ENCODE results near the gene EIF4G1.

Gene EIF4G1

GRCh38 chr3:184378651-184379357 lies 64.4 kb downstream of the EIF4G1 start:
- Histone ChIP-seq H3K27me3 (ENCODE audit: insufficient read depth, low read depth, severe bottlenecking) (no peaks in the 10 kb centered on the region), H3K27ac (peak overlapping the region; percentile 69), H3K36me3 (peaks cover 18% of the 10 kb centered on the region), H3K9me3 (ENCODE audit: severe bottlenecking) (no peaks in the 10 kb centered on the region), H3K4me3 (ENCODE audit: low read depth, low read length) (peak overlapping the region; percentile 25; the same call in 1 of the 2 replicates)
- TF ChIP-seq CTCF (IDR thresholded peaks at IDR 0.05; ENCODE audit: low read depth, low read length) = no peak
- DNase-seq = peak; percentile 32

- no peak for TF ChIP-seq CTCF (IDR thresholded peaks at IDR 0.05; ENCODE audit: low read depth, low read length)
- no peaks in the 10 kb centered on the region for H3K9me3 ChIP-seq (ENCODE audit: severe bottlenecking)
- peak within 1 kb of the TSS; percentile 81 for H3K27ac ChIP-seq
- peak within 1 kb of the TSS; percentile 48 for H3K4me3 ChIP-seq (ENCODE audit: low read depth, low read length)
- peaks cover 21% of the 10 kb centered on the region for H3K36me3 ChIP-seq
- no peaks in the 10 kb centered on the region for H3K27me3 ChIP-seq (ENCODE audit: insufficient read depth, low read depth, severe bottlenecking)
- DNase-seq = peak; percentile 36
Observed at GRCh38 chr3:184379358-184380184, 65.2 kb downstream of the EIF4G1 start, which contains the start of gene CHRD. Gene CHRD, plus strand, starts transcription at chr3:184380054. Its CDS starts 265 bp downstream, at chr3:184380319.

GRCh38 chr3:184380185-184380626 lies 65.8 kb downstream of the EIF4G1 start:
- Histone ChIP-seq H3K27me3 (ENCODE audit: insufficient read depth, low read depth, severe bottlenecking) (no peaks in the 10 kb centered on the region), H3K36me3 (peaks cover 23% of the 10 kb centered on the region), H3K4me3 (ENCODE audit: low read depth, low read length) (peak overlapping the region; percentile 48), H3K9me3 (ENCODE audit: severe bottlenecking) (no peaks in the 10 kb centered on the region), H3K27ac (peak overlapping the region; percentile 81)
- peak; percentile 75 for DNase-seq
- no peak for TF ChIP-seq CTCF (IDR thresholded peaks at IDR 0.05; ENCODE audit: low read depth, low read length)

- no peaks in the 10 kb centered on the region for H3K9me3 ChIP-seq (ENCODE audit: severe bottlenecking)
- no peak for DNase-seq
- H3K27ac ChIP-seq = peak overlapping the region; percentile 81
- no peaks in the 10 kb centered on the region for H3K27me3 ChIP-seq (ENCODE audit: insufficient read depth, low read depth, severe bottlenecking)
- TF ChIP-seq CTCF (IDR thresholded peaks at IDR 0.05; ENCODE audit: low read depth, low read length) = no peak
- peak overlapping the region; percentile 48 for H3K4me3 ChIP-seq (ENCODE audit: low read depth, low read length)
- peaks cover 24% of the 10 kb centered on the region for H3K36me3 ChIP-seq
Observed at GRCh38 chr3:184380627-184381260, 66.3 kb downstream of the EIF4G1 start.

- no peak overlapping the region for H3K4me3 ChIP-seq (ENCODE audit: low read depth, low read length)
Observed at GRCh38 chr3:184381261-184382224, 67.1 kb downstream of the EIF4G1 start.

More at GRCh38 chr3:184381261-184382224, 67.1 kb downstream of the EIF4G1 start:
- Histone ChIP-seq H3K36me3 (peaks cover 32% of the 10 kb centered on the region), H3K9me3 (ENCODE audit: severe bottlenecking) (no peaks in the 10 kb centered on the region), H3K27ac (no peak overlapping the region), H3K27me3 (ENCODE audit: insufficient read depth, low read depth, severe bottlenecking) (no peaks in the 10 kb centered on the region)
- DNase-seq = no peak
- TF ChIP-seq CTCF (IDR thresholded peaks at IDR 0.05; ENCODE audit: low read depth, low read length) = no peak
